ENCODE results near the gene HNRNPUL1.

HNRNPUL1 gene

GRCh38 chr19:41309180-41310032, 45.2 kb downstream of the HNRNPUL1 start:
- no peak for DNase-seq

DNA sequence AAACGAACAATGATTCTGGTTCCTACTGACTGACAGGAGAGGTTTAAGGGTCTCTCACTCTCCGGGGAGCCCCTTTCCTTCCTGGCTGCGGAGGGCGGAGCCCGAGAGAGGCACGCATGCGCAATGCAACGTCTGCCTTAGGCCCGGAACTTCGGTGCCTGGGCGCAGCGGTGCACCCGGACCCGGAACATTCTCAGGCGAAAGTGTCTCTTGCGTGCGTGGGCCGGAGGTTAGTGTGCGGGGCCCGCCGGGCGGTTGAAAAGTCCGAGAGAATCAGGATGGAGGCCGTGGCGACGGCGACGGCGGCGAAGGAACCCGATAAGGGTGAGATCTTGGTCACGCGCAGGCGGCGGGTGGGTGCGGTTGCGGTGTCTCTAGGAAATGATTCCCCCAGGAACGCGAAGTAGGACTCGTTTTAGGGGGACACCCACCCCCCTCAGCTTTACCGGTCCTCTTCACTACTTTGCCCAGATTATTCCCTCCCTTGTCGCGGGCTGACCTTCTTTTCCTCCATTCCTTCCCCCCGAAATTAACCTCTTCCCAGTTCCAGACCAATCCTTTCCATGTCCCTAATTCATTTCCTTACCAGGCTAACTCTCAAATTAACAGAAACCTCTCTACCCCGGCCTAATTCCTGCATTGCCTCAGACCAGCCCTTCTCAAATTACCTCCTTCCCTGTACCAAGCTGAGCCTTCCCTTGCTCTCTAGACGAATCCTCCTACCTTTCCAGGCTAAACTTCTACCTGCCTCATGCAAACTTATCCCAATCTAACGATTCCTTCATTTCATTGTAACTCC, 46.1 kb downstream of the HNRNPUL1 start, which contains the start of gene CCDC97:
Gene CCDC97 (plus strand): TSS at position 140 of the 799 bp plus-strand sequence. CDS start 139 bp downstream, at position 279.
- peak; percentile 40 for DNase-seq

DNA sequence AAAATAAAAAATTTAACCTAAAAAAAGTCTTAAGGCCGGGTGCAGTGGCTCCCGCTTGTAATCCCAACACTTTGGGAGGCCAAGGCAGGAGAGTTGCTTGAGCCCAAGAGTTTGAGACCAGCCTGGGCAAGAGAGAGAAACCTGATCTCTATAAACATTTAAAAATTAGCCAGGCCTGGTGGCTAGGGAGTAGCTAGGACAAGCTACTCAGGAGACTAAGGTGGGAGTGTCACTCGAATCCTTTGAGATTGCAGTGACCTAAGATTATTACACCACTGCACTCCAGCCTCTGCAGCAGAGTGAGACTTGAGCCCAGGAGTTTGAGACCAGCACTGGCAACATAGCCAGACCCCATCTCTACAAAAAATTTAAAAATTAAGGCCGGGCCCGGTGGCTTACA, 46.9 kb downstream of the HNRNPUL1 start:
- DNase-seq = no peak

- no peak for DNase-seq
Measured at GRCh38 chr19:41311613-41312012, 47.4 kb downstream of the HNRNPUL1 start.

GRCh38 chr19:41316306-41316920, 52.2 kb downstream of the HNRNPUL1 start:
- no peak for DNase-seq

GRCh38 chr19:41318696-41319499, 54.7 kb downstream of the HNRNPUL1 start:
- DNase-seq = no peak

DNA sequence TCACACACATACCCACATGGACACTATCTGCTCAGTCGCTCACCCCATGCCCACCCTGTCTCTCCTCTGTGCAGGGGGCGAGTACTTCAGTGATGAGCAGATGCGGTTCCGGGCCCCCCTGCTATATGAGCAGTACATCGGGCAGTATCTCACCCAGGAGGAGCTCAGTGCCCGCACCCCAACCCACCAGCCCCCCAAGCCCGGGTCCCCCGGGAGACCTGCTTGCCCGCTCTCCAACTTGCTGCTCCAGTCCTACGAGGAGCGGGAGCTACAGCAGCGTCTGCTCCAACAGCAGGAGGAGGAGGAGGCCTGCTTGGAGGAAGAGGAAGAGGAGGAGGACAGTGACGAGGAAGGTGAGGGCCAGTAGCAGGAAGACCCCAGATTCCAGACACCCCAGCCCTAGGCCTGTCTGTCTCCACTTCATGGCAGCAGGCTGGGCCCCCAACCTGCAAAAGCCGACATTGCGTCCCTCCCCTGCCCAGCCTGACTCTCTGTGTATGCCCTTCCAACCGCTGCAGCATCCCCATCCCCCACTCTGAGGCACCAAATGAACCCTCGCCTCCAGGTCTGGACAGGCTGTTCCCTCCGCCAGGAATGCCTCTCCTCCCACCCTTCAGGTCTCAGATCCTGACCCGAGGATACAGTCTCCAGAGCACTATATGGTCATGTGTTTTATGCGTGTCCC, 55.5 kb downstream of the HNRNPUL1 start:
- no peak for DNase-seq

DNA sequence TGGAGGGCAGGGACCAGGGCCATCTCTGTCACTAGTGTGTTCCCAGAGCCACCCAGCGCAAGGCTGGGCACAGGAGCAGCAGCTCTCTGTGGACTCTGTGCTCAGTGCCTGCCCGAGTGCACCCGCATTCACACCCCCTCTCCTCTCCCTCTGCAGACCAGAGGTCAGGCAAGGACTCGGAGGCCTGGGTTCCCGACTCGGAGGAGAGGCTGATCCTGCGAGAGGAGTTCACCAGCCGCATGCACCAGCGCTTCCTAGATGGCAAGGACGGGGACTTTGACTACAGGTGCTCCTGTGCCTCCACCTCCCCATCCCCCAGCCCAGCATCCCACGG, 56.0 kb downstream of the HNRNPUL1 start:
- DNase-seq = no peak

- DNase-seq = no peak
Measured at GRCh38 chr19:41320568-41320967, 56.4 kb downstream of the HNRNPUL1 start.

DNA sequence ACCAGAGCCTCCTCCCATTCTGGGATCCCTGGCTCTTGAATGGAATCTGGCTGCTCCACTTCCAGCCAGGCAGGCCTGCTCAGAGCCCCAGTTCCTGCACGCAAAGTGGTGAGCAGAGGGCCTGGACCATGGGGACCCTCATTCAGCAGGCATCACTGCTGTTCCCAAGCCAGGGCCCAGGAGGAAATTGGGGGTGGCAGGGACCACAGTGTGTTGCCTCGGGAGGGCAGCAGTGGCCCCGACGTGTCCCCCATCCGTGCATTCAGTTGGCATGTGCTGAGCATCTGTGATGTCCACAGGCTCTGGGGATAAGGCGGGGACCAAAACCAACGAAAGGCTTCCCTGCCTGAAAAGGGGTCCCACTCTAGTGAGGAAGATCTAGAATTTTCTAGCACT, 57.0 kb downstream of the HNRNPUL1 start:
- DNase-seq = no peak

DNA sequence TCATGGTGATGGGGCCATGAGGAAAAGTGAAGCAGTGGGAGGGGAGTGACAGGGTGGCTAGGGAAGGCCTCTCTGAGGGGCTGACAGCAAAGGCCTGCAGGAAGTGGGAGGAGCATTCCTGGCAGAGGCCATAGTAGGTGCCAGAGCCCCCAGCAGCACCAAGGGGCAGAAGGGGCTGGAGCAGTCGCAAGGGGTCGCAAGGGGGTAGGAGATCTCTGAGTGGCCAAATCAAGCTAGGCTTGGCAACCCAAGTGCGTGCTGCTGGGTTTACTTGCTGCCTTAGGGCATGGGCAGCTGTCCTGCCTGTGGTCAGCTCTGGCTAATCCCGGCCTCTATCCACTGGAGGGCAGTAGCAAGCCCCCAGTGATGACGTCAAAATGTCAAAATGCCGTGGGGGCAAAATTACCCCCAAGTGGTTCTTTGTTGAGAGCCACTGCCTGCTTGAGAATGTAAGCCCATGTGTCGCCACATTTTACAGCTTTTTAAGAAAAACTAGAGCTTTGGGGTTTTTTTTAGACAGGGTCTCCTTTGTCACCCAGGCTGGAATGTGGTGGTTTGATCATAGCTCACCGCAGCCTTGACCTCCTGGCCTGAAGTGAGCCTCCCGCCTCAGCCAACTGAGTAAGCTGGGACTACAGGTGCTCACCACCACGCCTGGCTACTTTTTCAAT, 57.6 kb downstream of the HNRNPUL1 start:
- no peak for DNase-seq

GRCh38 chr19:41322451-41322850, 58.3 kb downstream of the HNRNPUL1 start:
- DNase-seq = no peak

- no peak for DNase-seq
Measured at GRCh38 chr19:41323023-41323422, 58.9 kb downstream of the HNRNPUL1 start.

- DNase-seq = no peak
Measured at GRCh38 chr19:41323430-41324125, 59.4 kb downstream of the HNRNPUL1 start.

DNA sequence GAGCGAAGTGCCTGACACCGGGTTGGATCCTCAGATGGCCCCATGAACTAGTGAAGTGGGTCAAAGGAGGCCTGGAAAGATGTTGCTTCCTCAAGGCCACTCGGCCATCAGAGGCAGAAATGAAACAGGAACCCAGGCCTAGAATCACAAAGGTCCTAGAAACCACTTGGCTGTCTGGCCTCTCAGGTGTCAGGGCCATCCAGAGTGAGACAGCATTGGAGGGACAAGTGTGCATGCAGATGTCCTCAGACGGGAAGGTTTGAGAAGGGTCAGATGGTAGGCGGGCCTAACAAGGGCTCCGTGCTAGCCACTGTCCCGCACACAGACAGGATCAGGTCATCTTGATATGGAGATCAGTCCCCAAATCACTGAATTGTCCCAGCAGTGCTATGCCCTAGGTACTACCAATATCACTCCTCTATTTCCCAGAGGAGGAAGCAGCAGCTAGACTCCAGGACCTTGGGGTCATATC, 60.1 kb downstream of the HNRNPUL1 start:
- no peak for DNase-seq

GRCh38 chr19:41324921-41325639, 60.9 kb downstream of the HNRNPUL1 start:
- no peak for DNase-seq

GRCh38 chr19:41325640-41325946, 61.4 kb downstream of the HNRNPUL1 start:
- no peak for DNase-seq

GRCh38 chr19:41325947-41326706, 62.0 kb downstream of the HNRNPUL1 start:
- no peak for DNase-seq

DNA sequence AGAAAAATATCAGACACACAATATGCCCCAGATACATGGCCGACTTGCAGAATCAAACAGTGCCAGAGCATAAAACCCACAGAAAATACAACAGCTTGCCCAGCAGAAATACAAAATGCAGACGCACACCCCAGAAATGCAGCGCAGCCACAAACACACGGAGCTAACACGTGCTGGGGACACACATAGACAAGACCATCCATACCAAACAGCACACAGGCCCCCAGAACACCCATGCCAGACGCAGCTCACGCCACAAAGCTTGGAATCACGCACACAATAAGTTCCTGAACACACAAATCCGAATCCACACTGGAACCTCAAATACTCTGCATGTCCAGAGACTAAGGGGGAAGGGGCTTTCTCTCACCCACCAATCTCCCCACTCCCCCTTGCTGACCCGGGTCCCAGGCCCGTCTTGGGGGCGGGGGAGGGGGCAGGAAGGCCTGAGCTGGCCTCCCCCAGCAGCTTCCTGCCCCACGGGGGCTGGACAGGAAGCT, 63.0 kb downstream of the HNRNPUL1 start:
- no peak for DNase-seq

Measured in NCI-H187 treated with DMSO at 0.1 percent for 48 hours (cell line).